GM18519 (cell line): ENCODE measurements around the gene MYO1D.
"Not testable (repeated sequence)": the region's sequence is repeated elsewhere in the genome, so short reads cannot be mapped to it uniquely, and the experiment has no call there.

Experiments
- ATAC-seq: cut with Tn5 transposase; IDR thresholded peaks from one replicate; pipeline ENCODE4 v1.9.1; 2021; ENCODE audit warnings: mild to moderate bottlenecking, moderate library complexity; ENCODE audit not compliant: unreplicated experiment, low FRiP score

MYO1D gene

DNA sequence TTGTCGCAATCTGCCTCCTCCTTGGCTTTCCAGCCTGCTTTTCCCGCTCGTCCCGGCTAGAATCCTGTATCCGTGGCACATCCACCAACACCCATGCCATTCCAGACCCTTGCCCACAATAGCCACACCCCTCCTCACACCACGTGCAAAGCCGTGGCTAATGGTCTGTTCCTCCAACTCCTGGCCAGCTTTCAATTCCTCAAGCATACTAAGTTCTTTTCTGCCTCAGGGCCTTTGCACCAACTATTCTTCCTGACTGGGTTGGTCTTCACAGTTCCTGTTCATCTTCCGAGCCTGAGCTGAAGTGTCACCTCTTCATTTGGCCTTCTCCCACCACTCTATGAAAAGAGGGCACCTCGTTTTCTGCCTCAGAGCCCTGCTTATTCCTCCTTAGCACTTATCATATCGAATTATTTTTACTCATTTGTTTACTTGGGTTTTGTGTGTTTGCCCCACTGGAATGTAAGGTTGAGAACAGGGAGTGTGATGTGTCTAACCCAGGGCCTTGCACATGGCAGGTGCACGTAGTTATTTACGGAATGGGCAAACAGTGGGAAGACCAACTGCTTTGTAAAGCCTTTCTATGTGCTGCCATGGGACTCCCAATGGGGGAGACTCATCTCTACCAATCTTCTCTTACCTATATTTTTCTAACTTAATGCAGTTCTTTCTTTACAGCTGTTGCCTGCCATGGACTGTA lies 321.2 kb downstream of the MYO1D start:
- no peak for ATAC-seq

DNA sequence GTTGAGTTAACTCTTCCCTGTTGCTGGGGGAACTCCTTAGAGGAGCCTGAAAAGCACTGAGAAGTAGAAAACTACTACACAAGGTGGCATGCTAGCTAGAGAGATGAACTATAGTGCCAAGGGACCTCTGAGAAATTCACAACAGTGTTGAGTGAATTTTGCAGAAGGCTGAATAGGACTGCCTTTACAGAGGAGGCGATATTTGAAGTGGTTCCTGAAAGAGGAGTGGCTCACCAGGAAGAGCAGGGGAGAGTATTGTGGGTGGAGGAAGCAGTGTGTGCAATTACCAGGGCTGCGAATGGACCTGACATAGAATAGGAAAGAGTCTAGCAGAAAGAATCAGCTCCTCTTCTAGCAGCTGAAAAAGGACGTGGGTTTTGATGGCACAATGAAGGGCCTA lies 323.8 kb downstream of the MYO1D start:
- ATAC-seq: no peak

DNA sequence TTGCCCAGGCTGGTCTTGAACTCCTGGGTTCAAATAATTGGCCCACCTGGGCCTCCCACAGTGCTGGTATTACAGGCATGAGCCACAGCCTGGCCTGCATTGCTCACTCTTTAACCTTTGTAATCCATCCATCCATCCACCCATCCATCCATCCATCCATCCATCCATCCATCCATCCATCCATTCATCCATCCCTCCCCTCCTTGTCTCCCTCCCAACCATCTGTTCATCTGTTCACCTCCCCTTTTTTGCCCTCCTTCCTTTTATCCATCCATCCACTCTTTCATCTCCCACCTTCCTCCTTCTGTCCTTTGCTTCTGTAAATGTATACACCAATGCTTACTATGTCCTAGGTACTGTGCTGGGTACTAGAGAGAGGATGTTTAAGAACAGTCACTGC lies 324.6 kb downstream of the MYO1D start:
- no peak for ATAC-seq

DNA sequence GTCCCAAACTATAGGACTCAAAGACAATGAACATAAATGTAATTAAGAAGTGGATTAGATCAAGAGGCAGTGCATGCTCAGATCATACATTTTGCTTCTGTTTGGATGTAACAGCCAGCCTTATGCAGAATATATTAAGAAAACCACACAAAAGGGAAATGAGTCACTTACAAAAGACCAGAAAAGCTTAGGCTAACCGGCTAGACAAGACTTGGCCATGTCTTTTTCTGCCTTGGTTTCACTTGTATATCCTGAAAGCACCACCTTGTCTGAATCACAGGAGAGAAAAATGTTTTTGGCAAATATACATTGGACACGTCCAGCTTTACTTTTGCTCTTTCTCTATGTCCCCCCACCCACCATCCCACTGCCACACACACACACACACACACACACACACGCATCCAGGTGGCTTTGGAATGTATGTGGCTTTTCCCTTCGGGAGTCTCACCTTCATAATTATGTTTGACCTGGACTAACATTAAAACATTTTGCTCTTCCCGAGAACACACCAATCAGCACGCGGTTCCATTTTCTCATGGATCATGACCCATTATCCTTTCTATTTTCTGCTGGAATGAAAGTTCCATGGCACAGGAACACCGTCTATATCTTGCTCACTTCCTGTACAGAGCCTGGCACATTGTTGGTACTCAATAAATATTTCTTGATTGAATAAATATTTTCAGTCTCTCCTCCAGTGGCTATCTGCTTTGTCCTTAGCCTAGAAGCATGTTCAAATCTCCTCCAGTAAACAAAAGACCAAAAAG lies 325.6 kb downstream of the MYO1D start:
- no peak for ATAC-seq

DNA sequence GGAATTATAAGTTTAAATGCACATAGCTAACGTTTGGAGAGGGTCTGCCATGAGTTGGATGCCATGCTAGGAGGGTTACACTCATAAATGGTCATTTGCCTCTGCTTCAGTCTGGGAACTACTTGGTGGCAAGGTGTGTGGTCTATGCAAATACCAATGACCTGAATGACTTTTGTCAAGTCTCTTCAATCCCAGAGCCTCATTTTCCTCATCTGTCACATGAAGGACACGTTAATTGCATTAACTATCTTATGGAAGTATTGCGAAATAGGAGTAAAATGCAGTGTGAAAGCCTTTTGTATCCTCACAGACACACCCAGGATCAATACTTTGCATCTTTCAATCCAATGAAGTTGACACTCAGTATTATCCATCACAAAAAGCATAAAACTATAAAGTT lies 327.4 kb downstream of the MYO1D start:
- ATAC-seq: no peak

DNA sequence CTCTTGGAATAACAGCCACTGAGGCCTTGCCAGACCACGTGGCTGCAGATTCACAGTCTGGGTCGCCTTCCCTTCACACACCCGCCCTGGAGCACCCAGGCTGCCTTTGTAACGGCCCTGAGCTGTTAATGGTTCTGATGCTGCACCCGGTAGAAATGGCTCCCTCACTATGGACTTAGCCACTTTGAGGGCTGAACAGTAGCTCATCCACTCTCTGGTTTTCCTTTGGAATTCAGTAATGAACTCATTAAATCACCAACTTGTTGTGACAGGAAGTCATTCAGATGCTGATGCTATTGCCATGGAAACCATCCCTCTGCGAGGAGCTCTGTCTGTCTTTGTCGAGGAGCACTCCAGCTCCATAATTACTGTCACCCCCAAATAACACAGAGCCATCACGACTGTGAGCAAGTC lies 330.9 kb downstream of the MYO1D start:
- ATAC-seq: no peak

DNA sequence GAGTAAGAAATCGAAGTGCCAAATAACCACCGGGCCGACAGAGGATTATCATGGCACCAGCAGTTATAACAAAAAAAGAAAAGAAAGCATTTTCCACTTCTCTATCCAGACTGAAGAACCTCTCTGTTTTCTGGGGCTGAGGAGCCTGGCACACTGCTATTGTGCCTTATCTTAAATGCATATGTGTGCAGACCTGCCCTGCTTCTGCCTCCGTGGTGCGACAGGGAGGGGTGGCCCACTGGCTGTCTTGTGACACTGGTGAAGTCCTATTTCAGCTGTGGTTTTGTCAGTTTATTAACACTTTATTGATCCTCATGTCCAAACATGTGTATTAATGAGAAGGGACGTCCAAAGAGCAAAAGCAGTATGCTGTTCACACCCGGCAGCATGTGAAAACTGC lies 334.7 kb downstream of the MYO1D start:
- no peak for ATAC-seq

DNA sequence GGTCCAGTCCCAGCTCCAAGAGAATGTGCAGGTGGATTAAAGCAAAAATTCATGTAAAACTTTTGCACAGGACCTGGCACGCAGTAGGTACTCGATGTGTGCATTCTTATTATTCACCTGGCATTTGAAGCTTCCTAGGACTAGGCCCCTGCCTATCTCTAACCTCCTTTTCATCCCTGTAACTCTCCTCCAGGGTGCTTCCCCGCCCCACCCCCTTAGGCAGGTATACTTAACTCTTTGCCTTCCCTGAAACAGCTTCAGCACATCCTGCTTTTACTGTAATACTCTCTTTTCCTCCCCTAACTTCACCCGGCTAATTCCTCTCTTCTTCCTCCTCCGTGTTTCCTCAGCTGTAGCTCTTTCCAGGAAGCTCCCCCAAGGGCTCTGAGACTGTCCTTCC lies 335.3 kb downstream of the MYO1D start:
- ATAC-seq: no peak

DNA sequence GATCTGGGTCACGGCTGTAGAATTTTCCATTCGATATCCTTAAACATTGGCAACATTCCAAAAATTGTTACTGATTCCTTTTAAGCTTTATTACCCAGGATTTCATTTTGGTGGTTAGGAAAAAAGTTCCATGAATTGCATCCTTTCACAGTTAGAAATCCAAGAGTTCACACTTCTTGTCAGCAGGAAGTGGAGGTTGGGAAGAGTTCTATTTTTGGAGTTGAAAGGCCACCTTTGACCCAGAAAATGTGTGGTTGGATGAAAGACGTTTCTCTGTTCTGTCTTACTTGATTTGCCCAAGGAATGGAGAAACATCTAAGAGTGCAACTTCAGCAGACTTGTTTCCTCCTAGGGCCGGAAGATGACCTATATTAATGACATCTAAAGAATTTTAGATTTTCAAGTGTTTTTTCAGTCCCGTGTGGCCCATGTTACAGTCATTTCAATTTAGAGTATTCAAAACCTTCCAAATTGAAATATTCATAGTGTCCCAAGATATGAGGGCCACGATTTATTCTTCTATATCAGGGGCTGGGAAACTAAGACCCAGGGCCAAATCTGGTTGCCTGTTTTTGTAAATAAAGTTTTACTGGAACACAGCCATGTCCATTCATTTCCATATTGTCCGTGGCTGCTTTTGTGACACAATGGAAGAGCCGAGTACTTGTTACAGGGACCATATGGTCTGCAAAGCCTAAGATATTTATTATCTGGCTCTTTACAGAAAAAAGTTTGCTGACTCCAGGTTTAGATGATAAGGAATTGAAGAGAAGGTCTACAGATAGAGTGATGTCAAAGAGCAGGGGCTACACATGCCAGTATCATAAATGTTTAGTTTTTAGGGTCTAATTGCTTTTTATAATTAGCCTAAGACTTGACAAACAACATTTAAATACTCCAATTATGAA lies 339.9 kb downstream of the MYO1D start:
- no peak for ATAC-seq

DNA sequence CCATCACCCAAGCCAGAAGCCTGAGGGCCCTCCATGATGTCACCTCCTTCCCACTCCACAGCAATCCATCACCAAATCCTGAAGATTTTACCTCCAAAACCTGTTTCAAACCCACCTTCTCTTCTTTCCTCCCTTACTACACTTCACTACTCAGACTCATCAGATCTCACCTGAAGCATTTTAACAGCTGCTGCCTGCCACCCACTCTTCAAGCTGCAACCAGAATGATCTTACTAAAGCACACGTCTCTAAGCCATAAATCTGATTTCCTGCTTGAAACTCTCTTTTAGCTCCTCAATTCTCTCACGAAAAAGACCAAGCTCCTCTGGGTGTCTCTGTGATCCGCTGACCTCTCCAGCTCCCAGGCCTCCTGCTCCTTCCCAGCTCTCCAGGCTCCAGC lies 343.6 kb downstream of the MYO1D start:
- ATAC-seq: no peak

DNA sequence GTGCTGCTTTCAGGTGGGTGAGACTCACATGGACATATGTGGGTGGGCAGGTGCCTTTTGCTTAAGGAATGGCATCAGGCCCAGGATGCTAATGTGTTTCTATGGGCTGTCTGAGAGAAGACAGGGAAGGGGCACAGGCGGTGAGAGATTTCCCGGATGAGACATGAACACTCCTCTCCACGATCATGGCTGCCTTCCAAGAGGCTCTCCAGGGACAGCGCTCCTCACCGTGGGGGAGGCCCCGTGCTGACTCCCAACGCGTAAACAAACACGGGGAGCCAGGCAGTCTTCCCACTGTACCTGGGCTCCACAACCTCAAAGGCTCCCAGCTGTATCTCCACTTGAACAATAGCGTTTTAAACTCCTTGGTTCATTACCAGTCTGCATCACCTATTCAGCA lies 347.3 kb downstream of the MYO1D start:
- no peak for ATAC-seq

DNA sequence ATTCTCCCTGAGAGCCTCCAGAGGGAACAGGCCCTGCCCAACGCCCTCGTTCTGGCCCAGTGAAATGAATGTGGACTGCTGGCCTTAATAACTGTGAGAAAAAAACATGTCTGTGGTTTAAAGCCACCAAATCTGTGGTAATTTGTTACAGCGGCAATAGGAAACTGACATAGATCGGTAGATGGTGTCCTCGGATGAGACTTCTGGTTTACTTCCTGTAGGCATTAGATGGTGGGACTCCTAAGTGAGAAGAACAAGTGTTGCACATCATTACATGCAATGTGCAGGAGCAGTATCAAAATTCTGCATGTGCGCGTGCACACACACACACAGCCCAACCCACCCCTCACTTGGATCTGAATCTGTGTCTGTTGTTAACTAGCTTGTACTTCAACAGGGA lies 348.1 kb downstream of the MYO1D start:
- no peak for ATAC-seq

DNA sequence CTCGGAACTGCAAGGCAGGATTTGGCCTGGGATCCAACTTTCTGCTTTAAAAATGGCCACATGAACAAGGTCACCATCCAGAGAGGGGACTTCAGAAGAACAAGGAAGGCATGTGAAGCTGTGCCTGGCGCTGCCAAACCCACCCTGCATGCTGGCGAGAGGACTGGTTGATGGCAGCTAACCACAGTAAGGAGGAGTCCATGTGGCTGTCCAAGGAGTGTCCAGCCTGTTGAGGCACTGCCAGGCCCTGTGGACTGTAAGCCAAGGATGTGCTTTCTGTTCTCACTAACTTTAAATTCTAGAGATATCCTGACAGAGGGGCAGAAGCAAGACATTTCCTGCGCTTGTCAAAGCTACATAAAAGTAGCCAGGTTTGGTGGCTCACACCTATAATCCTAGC lies 349.8 kb downstream of the MYO1D start:
- no peak for ATAC-seq

DNA sequence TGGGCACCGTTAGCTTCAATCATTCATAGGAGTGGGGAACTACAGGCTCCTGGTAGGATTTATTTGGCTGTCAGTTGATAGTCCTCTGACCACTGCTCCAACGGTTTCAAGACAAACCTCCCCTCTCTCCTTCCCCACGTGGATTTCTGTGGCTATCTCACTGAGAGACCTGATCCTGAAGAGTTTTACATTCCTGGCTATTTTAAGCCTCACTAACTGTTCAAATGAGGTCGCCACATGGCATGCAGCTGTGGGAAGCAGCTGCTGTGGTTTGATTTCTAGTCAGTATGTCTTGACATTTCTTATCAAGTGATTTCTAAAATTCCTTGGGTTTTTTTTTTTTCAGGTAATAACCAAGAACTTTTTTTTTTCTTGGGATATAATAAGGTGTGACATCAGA lies 351.8 kb downstream of the MYO1D start:
- no peak for ATAC-seq

DNA sequence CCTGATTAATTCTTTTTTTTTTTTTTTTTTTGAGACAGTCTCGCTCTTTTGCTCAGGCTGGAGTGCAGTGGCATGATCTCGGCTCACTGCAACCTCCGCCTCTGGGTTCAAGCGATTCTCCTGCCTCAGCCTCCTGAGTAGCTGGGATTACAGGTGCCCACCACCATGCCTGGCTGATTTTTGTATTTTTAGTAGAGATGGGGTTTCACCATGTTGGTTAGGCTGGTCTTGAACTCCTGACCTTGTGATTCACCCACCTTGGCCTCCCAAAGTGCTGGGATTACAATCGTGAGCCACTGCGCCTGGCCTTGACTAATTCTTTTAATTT lies 352.4 kb downstream of the MYO1D start:
- not testable (repeated sequence) for ATAC-seq

DNA sequence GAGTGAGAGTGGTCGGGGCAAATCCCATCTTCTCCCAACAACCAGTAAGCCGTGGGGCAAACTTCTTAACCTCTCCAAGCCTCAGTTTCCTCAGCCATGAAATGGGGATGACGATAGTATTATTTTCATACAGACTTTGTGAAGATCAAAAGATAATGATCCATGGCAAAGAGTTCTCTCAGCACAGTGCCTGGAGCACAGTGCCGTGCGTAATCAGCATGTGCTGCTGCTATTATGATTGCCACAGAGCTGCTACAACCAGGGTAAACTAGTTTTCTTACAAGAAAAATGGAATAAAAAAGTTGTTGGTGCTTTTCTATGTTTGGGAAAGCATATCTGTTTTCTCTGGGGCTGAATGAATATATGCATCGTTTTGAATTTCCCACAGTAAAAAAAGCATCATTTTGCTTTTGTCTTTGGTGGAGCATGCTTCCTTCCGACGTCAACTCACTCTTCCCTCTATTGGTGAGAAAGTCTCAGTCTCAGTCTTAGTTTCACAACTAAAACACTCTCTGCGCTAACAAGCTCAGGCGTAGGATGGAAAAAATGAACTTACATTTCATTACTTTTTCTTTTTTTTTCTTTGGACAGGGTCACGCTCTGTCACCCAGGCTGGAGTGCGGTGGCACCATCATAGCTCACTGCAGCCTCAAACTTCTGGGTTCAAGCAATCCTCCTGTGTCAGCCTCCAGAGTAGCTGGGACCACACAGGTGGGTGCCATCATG lies 352.9 kb downstream of the MYO1D start:
- peak; percentile 47 for ATAC-seq

DNA sequence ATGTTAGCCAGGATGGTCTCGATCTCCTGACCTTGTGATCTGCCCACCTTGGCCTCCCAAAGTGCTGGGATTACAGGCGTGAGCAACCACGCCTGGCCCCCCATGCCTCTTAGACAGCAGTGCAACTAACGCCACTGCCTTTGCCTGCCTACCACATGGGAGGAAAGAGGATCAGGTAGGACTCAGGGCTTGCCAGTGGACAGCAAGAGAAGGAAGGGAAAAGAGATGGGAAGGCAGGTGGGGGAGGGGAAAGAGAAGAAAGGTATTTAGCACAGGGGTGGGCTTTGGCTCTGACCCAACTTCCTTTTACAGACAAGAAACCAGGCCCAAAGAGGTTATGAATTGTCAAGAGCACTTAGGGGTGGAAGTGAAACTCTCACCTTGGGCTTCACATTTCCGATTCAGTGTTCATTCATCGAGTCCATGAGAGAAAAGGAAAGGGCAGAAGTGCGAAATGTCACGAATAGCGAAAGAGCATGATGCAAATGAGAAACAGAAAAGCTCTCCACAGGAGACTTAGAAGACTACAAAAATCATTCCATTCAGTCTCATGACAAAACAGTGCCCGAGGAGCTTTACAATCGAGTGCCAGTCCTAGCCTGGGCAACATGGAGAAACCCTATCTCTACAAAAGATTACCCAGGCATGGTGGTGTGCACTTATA lies 353.8 kb downstream of the MYO1D start:
- no peak for ATAC-seq

DNA sequence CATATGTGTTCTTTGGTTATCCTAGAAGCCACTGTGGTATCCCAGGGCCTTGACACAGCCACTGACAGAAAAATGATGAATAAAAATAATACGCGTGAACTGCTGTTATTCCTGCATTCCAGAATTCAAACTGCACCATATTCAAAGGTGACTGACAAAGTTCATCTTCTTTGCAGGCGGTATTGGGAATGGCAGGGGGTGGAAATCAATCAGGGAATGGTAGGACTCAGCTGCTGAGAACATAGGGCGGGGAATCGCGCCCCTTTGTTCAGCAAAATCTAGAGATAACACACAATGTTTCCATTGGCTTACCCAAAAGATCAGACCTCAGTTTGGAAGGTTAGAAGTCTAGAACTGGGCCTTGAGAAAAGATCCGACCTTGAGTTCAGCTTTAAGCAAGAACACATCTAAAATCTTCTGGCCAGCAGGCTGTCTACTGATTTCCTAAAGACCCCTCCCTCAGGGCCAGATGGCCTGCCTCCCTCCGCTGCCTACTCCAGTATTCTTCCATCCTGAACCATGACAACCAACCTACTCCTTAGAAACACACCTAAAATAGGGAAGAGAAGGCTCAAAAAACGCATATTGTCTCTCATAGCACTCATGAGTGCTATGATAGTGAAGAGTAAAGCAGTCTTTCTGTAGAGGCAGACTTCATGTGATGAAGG lies 356.1 kb downstream of the MYO1D start:
- ATAC-seq: no peak

DNA sequence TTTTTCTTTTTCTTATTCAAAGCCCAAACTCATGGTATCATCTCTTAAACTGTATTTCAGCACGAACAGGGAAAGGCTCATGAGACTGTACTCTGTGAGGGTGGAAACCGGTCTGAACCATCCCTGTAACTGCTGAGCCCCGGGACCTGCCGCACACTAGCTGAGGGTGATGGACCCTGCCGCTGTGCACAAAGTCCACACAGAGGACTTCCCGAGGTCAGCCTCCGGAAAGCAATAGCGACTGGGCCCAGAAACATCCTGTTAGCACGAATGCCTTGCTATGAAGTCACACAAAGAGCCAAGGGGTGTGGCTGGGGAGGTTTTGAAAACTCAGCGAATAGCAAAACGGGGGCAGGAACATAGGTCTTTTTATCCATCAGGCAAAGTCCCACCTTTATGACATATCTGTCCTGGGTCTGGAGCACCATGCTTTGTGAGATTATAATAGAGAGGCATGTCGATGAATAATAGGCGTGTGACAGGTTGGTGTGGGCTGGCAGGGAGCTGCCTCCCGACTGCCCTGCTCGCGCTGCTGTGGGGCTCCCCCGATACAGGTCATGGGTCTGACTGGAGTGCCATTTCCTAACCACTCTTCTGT lies 356.7 kb downstream of the MYO1D start:
- ATAC-seq: no peak
